DLD1 (cell line): ENCODE measurements around the gene SDF2.
"Not testable (repeated sequence)": the region's sequence is repeated elsewhere in the genome, so short reads cannot be mapped to it uniquely, and the experiment has no call there.

Experiments used
- in situ Hi-C: cut with HindIII; loops from 2 replicates; pipeline ENCODE4 v1.10.0; 2017; ENCODE audit warnings: low sequenced_read_pairs

Gene SDF2

GRCh38 chr17:28685366-28685765 is 23.7 kb upstream of the SDF2 start:
- in situ Hi-C loops, result no loop called here

GRCh38 chr17:28684963-28685362 is 23.3 kb upstream of the SDF2 start:
- in situ Hi-C loops, result no loop called here

DNA sequence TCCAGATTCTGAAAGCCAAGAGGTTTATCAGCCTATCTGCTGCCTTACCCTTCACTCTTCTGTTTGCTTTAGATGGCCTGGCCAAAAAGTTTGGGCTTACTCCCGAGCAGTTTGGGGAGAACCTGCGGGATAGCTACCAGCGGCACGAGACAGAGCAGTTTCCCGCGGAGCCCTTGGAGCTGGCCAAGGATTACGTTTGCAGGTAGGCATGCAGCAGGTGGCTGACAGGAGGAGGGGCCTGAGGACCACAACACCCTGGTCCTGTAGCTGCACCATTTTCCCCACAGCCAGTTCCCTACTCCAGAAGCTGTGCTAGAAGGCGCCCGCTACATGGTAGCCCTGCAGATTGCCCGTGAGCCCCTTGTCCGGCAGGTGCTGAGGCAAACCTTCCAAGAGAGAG is 20.9 kb upstream of the SDF2 start:
- in situ Hi-C loops, result no loop called here

- in situ Hi-C loops, result no loop called here
These were observed 14.3 kb upstream of the SDF2 start for GRCh38 chr17:28675980-28676379.

GRCh38 chr17:28675490-28675889 is 13.8 kb upstream of the SDF2 start:
- in situ Hi-C loops, result no loop called here

GRCh38 chr17:28669918-28670317 is 8.2 kb upstream of the SDF2 start:
- in situ Hi-C loops, result no loop called here

- in situ Hi-C loops, result no loop called here
These were observed 6.2 kb upstream of the SDF2 start for GRCh38 chr17:28667870-28668269.

- in situ Hi-C loops, result no loop called here
These were observed 4.3 kb upstream of the SDF2 start for GRCh38 chr17:28665994-28666393.

DNA sequence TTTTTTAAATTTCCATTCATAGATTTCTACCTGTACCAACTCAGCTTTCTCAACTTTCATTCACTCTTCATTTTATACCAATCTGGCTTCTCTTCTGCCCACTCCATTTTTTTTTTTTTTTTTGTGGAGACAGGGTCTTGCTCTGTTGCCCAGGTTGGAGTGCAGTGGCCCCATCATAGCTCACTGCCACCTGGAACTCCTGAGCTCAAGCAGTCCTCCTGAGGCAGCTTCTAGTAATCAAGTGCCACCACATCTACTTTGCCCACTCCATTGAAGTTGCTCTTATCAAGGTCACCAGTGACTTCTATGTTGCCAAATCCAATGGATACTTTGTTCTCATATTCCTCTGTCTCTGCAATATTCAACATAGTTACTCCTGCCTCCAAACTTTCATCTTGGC is 2.0 kb upstream of the SDF2 start:
- in situ Hi-C loops, result no loop called here

- in situ Hi-C loops, result no loop called here
These were observed 772 bp upstream of the SDF2 start for GRCh38 chr17:28662527-28662829.

DNA sequence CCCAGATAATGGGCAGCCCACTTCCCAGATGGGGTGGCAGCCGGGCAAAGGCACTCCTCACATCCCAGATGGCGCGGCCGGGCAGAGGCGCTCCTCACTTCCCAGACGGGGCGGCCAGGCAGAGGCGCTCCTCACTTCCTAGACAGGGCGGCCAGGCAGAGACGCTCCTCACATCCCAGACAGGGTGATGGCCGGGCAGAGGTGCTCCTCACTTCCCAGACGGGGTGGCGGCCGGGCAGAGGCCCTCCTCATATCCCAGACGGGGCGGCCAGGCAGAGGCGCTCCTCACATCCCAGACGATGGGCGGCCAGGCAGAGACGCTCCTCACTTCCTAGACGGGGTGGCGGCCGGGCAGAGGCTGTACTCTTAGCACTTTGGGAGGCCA is 2.2 kb downstream of the SDF2 start:
- in situ Hi-C loops, result not testable (repeated sequence)

DNA sequence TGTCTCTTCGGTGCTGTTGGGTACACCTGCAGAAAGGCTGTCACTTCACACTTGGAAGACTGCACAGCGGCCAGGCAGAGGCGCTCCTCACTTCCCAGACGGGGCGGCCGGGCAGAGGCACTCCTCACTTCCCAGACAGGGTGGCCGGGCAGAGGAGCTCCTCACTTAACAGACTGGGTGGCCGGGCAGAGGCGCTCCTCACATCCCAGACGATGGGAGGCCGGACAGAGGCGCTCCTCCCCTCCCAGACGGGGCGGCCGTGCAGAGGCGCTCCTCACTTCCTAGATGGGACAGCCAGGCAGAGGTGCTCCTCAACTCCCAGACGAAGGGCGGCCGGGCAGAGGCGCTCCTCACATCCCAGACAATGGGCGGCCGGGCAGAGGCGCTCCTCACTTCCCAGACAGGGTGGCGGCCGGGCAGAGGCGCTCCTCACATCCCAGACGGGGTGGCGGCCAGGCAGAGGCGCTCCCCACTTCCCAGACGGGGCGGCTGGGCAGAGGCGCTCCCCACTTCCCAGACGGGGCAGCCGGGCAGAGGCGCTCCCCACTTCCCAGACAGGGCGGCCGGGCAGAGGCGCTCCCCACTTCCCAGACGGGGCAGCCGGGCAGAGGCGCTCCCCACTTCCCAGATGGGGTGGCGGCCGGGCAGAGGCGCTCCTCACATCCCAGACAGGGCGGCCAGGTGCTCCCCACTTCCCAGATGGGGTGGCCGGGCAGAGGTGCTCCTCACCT is 2.8 kb downstream of the SDF2 start:
- in situ Hi-C loops, result not testable (repeated sequence)

GRCh38 chr17:28658342-28658741 is 3.4 kb downstream of the SDF2 start:
- in situ Hi-C loops, result not testable (repeated sequence)

DNA sequence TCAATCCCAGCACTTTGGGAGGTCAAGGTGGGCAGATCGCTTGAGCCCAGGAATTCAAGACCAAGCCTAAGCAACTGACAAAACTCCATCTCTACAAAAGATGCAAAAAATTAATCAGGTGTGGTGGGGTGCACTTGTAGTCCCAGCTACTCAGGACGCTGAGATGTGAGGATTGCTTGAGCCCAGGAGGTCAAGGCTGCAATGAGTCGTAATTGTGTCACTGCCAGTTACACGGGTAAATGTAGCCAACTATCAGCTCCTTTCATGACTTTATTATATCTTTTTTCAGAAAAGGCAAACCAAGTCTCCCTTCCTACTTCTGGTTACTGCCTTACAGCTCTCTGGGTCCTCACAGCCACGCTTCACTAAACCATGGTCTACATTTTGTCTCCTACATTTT is 4.0 kb downstream of the SDF2 start:
- in situ Hi-C loops, result no loop called here

DNA sequence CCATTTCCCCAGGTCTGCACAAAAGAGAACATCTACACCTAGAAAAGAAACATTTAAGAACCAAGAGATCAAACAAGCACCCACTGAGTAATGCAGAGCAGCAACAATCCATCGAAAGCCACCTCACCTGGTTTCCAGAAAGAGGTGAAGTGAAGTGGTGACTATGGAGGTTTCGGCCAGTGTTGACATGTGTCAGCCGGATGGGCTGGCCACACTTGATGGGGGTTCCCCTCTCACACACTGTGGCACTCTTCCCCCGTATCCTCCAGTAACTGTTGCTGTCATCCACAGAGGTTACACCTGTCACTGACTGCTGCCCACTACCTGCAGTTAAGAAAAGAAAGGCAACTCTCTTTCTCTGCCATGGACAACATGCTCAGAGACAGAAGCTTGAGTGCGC is 6.5 kb downstream of the SDF2 start:
- in situ Hi-C loops, result no loop called here

DNA sequence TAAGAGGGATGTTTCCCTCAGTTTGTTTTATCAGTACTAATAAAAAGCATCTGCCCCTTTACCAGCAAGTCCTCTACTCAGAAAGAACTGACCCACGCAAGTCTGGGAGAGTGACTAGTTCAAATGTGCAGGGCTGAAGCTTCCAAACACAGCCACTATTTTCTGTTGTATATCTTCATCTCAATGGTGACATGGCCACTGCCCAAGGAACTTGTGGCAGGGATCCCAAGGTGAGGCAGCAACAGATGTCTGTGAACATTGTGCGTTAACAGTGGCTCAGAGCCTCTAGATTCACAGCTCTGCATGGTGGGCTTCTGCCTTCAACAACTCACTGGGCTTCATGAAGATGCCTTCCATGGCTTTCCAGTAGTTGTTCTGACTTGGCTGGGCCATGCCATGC is 13.0 kb downstream of the SDF2 start:
- in situ Hi-C loops, result no loop called here

GRCh38 chr17:28646039-28646754 is 15.5 kb downstream of the SDF2 start:
- in situ Hi-C loops, result no loop called here

GRCh38 chr17:28645576-28645939 is 16.1 kb downstream of the SDF2 start:
- in situ Hi-C loops, result no loop called here

DNA sequence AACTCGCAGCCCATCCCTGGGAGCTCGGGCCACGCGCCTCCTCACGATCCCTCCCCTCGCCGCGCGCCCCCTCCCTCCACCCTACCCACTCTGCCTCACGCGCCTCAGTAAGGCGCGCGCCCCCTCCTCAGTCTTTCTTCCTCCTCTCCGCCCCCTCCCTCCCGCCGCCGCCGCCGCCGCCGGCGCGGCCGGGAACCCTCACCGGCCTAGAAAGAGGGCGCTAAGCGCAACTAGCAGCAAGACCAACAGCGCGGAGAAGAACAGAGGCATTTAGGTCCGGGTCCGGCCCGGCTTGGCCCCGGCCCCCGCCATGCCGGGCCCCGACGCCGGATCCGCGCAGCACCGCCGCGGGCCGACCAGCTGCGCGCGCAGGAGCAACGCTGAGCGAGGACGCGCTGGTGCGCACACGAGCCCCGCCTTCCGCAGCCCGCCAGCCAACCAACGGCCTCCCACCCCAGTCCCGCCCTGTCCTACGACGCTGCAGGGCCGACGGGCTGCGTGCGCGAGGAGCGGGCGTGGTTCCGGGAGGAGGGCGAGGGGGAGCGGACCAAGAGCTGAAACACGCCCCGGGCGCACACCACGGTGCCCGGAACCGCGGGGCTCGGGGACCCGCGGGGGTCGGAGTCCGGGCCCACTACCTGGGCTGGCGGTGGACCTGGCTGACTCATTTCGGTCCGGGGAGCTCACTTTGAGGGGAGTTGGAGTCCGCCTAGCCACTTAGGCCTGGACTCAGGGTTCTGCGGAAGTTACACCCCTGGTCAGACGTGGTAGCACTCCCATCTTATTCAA is 16.7 kb downstream of the SDF2 start, which contains the start of gene BLTP2:
BLTP2 (minus strand) TSS at position 372 of the 789 bp plus-strand sequence; CDS start at position 270, 102 bp downstream.
- in situ Hi-C loops, result no loop called here

DNA sequence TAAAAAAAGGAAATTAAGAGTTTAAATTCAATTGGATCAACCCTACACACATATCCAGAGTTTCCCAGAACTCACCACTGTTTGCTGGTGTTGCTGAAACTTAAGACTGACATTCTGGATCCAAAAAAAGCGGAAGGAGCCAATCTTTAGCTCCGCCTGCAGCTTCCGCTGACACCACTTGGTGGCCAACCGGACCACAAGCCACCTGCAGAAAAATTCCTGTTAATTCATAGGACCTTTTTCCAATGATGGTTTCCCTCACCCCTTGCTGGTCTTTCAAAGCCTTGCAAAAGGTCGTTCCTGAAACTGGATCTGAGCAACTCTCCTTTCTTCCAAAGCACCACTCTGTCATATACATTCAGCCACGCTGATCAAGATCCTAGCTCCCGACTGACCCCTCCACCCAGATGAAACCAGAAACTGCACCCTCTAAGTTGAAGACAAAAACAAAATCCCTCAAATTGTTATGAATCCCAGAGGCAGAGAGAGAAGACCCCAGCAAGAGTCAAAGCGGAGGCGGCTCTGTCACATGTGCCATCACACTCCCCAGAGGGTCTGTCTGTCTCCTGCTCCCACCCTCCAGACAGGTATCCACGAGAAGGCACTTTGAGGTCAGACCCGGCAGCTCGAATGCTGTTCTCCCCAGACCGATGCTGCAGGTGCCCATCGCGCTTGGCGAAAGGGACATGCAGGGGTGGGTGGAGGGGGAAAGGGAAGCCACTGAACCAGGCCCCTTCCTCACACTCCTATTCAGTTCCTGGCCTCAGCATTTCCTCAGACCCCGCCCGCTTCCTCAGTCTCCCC is 17.5 kb downstream of the SDF2 start:
- in situ Hi-C loops, result no loop called here

DNA sequence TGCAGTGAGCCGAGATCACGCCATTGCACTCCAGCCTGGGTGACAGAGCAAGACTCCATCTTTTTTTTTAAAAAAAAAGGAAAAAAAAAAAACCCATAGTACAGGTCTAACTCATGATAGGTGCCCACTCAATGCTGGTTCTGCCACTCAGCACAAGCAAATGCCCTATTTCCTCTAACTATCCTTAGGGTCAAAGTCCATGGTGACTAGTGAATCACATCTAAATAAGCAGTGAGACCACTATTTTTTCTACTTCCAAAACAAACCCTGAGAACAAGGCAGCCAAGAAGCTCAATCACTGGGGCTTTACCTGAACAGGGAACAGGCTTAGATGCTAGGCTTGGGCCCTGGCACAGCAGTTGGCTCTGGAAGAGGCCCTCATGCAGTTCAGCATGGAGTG is 20.1 kb downstream of the SDF2 start:
- in situ Hi-C loops, result no loop called here
